Measurements from ENCODE around the gene DONSON.

Gene DONSON

DNA sequence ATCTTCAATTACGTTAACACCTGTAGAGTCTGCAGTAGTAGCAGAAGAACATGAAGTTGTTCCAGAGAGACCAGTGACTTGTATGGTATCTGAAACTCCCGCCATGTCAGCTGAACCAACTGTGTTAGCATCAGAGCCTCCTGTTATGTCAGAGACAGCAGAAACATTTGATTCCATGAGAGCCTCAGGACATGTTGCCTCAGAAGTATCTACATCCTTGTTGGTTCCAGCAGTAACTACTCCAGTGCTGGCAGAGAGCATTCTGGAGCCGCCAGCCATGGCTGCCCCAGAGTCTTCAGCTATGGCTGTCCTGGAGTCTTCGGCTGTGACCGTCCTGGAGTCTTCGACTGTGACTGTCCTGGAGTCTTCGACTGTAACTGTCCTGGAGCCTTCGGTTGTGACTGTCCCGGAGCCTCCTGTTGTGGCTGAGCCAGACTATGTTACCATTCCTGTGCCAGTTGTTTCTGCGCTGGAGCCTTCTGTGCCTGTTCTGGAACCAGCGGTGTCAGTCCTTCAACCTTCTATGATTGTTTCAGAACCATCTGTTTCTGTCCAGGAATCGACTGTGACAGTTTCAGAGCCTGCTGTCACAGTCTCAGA is 35.4 kb downstream of the DONSON start:
- peaks cover 54 to 98% of the 10 kb centered on the region in 2 experiments for H3K36me3 ChIP-seq (ENCODE audit: control insufficient read depth in 2 of 2, insufficient read depth in 1 of 2, low read length in 2 of 2)
- H3K27ac ChIP-seq (ENCODE audit: extremely low read depth, low read depth, low read length), result no peak overlapping the region
- no peak overlapping the region for H3K4me3 ChIP-seq (ENCODE audit: low read depth, low read length)
- POLR2A ChIA-PET, result no interaction called here
- CTCF ChIA-PET, result interaction anchor here (0.6 kb wide), 1 partner anchor 425 kb away, joined by 3 read pairs; no protein-coding TSS in a partner anchor
- no peaks in the 10 kb centered on the region for H3K4me1 ChIP-seq (ENCODE audit: control insufficient read depth, insufficient read depth, low read length)
- no peaks in the 10 kb centered on the region for H3K9me3 ChIP-seq (ENCODE audit: control insufficient read depth, insufficient read depth, low read depth, low read length)
- TF ChIP-seq, protein P1, sequence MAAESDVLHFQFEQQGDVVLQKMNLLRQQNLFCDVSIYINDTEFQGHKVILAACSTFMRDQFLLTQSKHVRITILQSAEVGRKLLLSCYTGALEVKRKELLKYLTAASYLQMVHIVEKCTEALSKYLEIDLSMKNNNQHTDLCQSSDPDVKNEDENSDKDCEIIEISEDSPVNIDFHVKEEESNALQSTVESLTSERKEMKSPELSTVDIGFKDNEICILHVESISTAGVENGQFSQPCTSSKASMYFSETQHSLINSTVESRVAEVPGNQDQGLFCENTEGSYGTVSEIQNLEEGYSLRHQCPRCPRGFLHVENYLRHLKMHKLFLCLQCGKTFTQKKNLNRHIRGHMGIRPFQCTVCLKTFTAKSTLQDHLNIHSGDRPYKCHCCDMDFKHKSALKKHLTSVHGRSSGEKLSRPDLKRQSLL (tag by site-specific recombination; IDR thresholded peaks at IDR 0.05), result peak; percentile 92
- TF ChIP-seq ZNF600 (tag by site-specific recombination; IDR thresholded peaks at IDR 0.05) (peak; percentile 76; the same call in 1 of the 2 replicates), BCL11B (tag by site-specific recombination; IDR thresholded peaks at IDR 0.05; ENCODE audit: low read depth) (no peak), SCRT2 (tag by site-specific recombination; IDR thresholded peaks at IDR 0.05) (peak; percentile 50; the same call in 1 of the 2 replicates)

DNA sequence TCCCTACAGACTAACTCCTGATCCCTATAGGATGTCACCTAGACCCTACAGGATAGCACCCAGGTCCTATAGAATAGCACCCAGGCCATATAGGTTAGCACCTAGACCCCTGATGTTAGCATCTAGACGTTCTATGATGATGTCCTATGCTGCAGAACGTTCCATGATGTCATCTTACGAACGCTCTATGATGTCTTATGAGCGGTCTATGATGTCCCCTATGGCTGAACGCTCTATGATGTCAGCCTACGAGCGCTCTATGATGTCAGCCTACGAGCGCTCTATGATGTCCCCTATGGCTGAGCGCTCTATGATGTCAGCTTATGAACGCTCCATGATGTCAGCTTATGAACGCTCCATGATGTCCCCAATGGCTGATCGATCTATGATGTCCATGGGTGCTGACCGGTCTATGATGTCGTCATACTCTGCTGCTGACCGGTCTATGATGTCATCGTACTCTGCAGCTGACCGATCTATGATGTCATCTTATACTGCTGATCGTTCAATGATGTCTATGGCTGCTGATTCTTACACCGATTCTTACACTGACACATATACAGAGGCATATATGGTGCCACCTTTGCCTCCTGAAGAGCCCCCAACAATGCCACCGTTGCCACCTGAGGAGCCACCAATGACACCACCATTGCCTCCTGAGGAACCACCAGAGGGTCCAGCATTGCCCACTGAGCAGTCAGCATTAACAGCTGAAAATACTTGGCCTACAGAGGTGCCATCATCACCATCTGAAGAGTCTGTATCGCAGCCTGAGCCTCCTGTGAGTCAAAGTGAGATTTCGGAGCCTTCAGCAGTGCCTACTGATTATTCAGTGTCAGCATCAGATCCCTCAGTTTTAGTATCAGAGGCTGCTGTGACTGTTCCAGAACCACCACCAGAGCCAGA is 36.1 kb downstream of the DONSON start:
- Histone ChIP-seq H3K9me3 (ENCODE audit: control insufficient read depth, insufficient read depth, low read depth, low read length) (no peaks in the 10 kb centered on the region), H3K4me3 (ENCODE audit: low read depth, low read length) (no peak overlapping the region), H3K36me3 (ENCODE audit: control insufficient read depth in 2 of 2, insufficient read depth in 1 of 2, low read length in 2 of 2) (peaks cover 54 to 96% of the 10 kb centered on the region in 2 experiments), H3K27ac (ENCODE audit: extremely low read depth, low read depth, low read length) (no peak overlapping the region), H3K4me1 (ENCODE audit: control insufficient read depth, insufficient read depth, low read length) (no peaks in the 10 kb centered on the region)
- CTCF ChIA-PET, result interaction anchor here (0.6 to 1.2 kb wide), 2 partner anchors 11 to 425 kb away, joined by 3 read pairs; no protein-coding TSS in a partner anchor
- POLR2A ChIA-PET, result interaction anchor here (0.6 to 1.4 kb wide), 4 partner anchors 9 to 72 kb away, joined by 3 to 7 read pairs (median 3); partner anchors contain the start of genes DONSON, SON and TMEM50B
- TF ChIP-seq, protein P2, sequence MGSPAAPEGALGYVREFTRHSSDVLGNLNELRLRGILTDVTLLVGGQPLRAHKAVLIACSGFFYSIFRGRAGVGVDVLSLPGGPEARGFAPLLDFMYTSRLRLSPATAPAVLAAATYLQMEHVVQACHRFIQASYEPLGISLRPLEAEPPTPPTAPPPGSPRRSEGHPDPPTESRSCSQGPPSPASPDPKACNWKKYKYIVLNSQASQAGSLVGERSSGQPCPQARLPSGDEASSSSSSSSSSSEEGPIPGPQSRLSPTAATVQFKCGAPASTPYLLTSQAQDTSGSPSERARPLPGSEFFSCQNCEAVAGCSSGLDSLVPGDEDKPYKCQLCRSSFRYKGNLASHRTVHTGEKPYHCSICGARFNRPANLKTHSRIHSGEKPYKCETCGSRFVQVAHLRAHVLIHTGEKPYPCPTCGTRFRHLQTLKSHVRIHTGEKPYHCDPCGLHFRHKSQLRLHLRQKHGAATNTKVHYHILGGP (tag by site-specific recombination; IDR thresholded peaks at IDR 0.05), result no peak
- TF ChIP-seq ZFP41 (tag by site-specific recombination; IDR thresholded peaks at IDR 0.05; ENCODE audit: borderline replicate concordance) (no peak), SCRT1 (tag by site-specific recombination; IDR thresholded peaks at IDR 0.05; ENCODE audit: borderline replicate concordance) (peak; percentile 47; the same call in 1 of the 2 replicates), ZNF184 (tag by site-specific recombination; IDR thresholded peaks at IDR 0.05) (peak; percentile 15; the same call in 1 of the 2 replicates), ZNF175 (tag by site-specific recombination; IDR thresholded peaks at IDR 0.05) (no peak), ZNF394 (tag by site-specific recombination; IDR thresholded peaks at IDR 0.05; ENCODE audit: borderline replicate concordance) (no peak), ZNF629 (tag by site-specific recombination; IDR thresholded peaks at IDR 0.05) (peak; percentile 98), ZNF311 (tag by site-specific recombination; IDR thresholded peaks at IDR 0.05; ENCODE audit: borderline replicate concordance) (no peak), ZSCAN30 (tag by site-specific recombination; IDR thresholded peaks at IDR 0.05) (no peak), ZNF785 (tag by site-specific recombination; IDR thresholded peaks at IDR 0.05) (no peak), SETDB1 (IDR thresholded peaks at IDR 0.05; ENCODE audit: insufficient read length, low read length) (peak; percentile 55), ZNF501 (tag by site-specific recombination; IDR thresholded peaks at IDR 0.05) (no peak), ZNF530 (tag by site-specific recombination; IDR thresholded peaks at IDR 0.05; ENCODE audit: low read depth) (no peak), ZNF561 (tag by site-specific recombination; IDR thresholded peaks at IDR 0.05; ENCODE audit: borderline replicate concordance) (0 out of 2 replicates have a peak, but pooled peaks have one; percentile 4), GLIS1 (tag by site-specific recombination; IDR thresholded peaks at IDR 0.05) (no peak), ZNF544 (tag by site-specific recombination; IDR thresholded peaks at IDR 0.05) (no peak), ZNF623 (tag by site-specific recombination; IDR thresholded peaks at IDR 0.05) (no peak)
- TF ChIP-seq, protein P3, sequence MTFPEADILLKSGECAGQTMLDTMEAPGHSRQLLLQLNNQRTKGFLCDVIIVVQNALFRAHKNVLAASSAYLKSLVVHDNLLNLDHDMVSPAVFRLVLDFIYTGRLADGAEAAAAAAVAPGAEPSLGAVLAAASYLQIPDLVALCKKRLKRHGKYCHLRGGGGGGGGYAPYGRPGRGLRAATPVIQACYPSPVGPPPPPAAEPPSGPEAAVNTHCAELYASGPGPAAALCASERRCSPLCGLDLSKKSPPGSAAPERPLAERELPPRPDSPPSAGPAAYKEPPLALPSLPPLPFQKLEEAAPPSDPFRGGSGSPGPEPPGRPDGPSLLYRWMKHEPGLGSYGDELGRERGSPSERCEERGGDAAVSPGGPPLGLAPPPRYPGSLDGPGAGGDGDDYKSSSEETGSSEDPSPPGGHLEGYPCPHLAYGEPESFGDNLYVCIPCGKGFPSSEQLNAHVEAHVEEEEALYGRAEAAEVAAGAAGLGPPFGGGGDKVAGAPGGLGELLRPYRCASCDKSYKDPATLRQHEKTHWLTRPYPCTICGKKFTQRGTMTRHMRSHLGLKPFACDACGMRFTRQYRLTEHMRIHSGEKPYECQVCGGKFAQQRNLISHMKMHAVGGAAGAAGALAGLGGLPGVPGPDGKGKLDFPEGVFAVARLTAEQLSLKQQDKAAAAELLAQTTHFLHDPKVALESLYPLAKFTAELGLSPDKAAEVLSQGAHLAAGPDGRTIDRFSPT (tag by site-specific recombination; IDR thresholded peaks at IDR 0.05), result no peak
- TF ChIP-seq, protein P4, sequence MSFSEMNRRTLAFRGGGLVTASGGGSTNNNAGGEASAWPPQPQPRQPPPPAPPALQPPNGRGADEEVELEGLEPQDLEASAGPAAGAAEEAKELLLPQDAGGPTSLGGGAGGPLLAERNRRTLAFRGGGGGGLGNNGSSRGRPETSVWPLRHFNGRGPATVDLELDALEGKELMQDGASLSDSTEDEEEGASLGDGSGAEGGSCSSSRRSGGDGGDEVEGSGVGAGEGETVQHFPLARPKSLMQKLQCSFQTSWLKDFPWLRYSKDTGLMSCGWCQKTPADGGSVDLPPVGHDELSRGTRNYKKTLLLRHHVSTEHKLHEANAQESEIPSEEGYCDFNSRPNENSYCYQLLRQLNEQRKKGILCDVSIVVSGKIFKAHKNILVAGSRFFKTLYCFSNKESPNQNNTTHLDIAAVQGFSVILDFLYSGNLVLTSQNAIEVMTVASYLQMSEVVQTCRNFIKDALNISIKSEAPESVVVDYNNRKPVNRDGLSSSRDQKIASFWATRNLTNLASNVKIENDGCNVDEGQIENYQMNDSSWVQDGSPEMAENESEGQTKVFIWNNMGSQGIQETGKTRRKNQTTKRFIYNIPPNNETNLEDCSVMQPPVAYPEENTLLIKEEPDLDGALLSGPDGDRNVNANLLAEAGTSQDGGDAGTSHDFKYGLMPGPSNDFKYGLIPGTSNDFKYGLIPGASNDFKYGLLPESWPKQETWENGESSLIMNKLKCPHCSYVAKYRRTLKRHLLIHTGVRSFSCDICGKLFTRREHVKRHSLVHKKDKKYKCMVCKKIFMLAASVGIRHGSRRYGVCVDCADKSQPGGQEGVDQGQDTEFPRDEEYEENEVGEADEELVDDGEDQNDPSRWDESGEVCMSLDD (tag by site-specific recombination; IDR thresholded peaks at IDR 0.05), result no peak
- TF ChIP-seq, protein P5, sequence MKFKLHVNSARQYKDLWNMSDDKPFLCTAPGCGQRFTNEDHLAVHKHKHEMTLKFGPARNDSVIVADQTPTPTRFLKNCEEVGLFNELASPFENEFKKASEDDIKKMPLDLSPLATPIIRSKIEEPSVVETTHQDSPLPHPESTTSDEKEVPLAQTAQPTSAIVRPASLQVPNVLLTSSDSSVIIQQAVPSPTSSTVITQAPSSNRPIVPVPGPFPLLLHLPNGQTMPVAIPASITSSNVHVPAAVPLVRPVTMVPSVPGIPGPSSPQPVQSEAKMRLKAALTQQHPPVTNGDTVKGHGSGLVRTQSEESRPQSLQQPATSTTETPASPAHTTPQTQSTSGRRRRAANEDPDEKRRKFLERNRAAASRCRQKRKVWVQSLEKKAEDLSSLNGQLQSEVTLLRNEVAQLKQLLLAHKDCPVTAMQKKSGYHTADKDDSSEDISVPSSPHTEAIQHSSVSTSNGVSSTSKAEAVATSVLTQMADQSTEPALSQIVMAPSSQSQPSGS (tag by site-specific recombination; IDR thresholded peaks at IDR 0.05; ENCODE audit: low read depth), result peak; percentile 98

Data from HEK293 (cell line).